WI38 (cell line): ENCODE measurements around the gene COL20A1.

Experiments used
- H3K4me3 ChIP-seq: 2 replicates; pipeline ENCODE4 v1.5.1; 2011; ENCODE audit warnings: low read depth, mild to moderate bottlenecking, control low read depth, low read length
- TF ChIP-seq, protein P1 (sequence below): IDR thresholded peaks from 2 replicates; pipeline ENCODE4 v1.5.1; 2012; ENCODE audit warnings: low read depth, mild to moderate bottlenecking, control low read depth, low read length

Gene COL20A1

DNA sequence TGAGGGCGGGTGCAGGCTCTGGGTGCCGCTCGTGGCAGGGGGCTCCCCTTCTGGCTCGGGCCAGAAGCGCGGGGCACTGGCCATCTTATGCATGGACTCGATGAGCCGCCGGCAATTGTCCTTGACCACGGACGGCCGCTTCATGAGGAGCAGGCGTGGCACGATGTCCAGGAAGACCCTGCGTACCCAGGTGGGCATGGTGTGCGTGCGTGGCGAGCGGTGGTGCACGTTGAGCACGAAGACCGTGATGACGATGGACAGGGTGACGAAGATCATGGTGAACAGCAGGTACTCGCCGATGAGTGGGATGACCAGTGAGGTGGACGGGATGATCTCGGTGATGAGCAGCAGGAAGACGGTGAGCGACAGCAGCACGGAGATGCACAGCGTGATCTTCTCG lies 57.2 kb downstream of the COL20A1 start:
- TF ChIP-seq, protein P1, sequence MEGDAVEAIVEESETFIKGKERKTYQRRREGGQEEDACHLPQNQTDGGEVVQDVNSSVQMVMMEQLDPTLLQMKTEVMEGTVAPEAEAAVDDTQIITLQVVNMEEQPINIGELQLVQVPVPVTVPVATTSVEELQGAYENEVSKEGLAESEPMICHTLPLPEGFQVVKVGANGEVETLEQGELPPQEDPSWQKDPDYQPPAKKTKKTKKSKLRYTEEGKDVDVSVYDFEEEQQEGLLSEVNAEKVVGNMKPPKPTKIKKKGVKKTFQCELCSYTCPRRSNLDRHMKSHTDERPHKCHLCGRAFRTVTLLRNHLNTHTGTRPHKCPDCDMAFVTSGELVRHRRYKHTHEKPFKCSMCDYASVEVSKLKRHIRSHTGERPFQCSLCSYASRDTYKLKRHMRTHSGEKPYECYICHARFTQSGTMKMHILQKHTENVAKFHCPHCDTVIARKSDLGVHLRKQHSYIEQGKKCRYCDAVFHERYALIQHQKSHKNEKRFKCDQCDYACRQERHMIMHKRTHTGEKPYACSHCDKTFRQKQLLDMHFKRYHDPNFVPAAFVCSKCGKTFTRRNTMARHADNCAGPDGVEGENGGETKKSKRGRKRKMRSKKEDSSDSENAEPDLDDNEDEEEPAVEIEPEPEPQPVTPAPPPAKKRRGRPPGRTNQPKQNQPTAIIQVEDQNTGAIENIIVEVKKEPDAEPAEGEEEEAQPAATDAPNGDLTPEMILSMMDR = no peak
- H3K4me3 ChIP-seq = no peak overlapping the region

DNA sequence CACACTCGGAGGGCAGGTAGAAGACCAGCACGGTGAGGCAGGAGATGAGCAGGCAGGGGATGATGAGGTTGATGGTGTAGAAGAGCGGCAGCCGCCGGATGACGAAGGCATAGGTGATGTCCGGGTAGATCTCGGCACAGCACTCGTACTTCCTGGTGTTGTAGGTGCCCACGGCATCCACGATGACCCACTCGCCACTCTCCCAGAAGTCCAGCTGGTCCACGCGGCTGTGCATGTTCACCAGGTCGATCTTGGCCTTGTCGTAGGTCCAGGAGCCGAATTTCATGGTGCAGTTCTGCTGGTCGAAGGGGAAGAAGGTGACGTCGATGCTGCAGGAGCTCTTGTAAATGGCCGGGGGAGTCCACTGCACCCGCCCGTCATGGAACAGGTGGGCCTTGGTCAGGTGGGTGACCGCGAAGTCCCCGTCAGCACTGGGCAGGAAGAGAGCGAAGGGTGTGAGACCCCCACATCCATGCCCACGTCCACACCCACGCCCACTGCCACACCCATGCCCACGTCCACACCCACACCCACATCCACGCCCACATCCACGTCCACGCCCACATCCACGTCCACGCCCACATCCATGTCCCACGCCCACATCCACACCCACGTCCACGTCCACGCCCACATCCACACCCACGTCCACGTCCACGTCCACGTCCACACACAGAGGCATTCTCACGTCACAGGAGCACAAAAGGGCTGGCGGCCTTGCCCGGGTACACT lies 57.8 kb downstream of the COL20A1 start:
- TF ChIP-seq, protein P1 = no peak
- no peak overlapping the region for H3K4me3 ChIP-seq

DNA sequence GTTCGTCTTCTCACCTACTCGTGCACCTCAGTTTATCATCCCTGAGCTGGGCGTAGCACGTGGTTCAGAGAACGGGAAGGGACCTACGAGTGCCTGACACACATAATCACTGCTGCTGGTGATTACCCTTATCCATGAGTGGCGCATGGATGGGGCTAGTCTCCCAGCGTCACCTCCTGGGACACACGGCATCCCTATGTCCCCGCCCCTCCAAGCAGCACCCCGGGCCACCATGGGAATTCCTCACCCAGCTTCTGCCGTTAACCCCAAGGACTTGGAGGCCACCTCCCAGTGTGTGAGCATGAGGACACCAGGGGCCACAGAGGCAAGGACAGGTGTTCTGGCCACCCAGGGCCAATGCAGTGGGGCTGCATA lies 58.3 kb downstream of the COL20A1 start:
- TF ChIP-seq, protein P1 = no peak
- H3K4me3 ChIP-seq = no peak overlapping the region

DNA sequence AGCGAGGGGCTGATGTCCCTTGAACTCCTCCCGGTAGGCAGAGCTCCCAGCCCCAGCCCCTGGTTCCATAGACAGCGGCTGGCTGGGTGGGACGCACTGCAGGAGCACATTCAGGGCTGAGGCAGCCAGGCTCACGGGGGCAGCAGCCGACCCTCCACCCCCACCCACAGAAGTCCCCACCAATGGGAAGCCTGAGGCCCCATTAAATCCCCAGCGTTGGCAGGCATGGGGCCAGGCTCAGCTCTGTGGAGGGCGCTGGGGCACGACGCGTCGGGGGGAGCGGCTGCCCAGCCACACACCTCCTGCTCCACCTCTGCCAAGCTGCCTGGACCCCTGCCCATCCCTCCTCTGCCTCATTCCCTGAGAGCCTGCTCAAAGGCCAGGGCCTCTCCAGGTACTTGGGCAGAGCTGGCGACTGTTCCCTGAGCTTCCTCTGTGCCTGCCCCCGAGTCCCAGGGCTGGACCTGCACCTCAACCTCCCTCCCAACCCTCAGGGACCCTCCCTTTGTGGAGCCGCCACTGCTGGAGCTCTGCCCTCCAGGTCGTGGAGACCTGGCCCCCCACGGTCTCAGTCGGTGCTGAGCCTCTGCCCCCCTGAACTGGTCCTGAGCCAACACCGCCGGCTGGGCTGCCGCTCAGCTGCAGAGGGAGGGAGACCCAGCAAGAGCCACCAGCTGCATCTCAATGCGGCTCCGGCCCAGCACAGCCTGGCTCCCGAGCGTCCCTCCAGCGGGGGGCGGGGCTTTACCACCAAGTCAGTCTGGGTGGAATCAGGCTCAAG lies 59.0 kb downstream of the COL20A1 start:
- TF ChIP-seq, protein P1 = no peak
- no peak overlapping the region for H3K4me3 ChIP-seq

DNA sequence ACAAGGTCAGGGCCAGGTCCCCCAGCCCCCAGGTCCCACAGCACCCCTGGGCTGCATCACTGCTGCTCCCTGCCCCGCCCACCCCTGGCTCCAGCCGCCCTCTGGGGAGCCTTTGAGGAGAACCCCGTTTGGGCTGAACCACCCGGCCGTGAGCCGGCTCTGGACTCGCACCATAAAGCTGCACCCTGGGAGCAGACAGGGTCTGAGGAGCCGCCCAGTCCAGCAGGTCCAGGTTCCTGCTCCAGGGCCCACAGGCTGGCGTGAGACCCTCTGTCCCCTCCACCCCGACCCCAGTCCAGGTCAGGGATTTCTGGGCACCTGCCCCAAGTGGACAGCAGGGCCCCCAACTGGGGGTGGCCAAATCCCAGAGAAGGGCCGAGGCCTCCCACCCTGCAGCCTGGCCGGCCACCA lies 59.8 kb downstream of the COL20A1 start:
- no peak overlapping the region for H3K4me3 ChIP-seq
- TF ChIP-seq, protein P1 = no peak

DNA sequence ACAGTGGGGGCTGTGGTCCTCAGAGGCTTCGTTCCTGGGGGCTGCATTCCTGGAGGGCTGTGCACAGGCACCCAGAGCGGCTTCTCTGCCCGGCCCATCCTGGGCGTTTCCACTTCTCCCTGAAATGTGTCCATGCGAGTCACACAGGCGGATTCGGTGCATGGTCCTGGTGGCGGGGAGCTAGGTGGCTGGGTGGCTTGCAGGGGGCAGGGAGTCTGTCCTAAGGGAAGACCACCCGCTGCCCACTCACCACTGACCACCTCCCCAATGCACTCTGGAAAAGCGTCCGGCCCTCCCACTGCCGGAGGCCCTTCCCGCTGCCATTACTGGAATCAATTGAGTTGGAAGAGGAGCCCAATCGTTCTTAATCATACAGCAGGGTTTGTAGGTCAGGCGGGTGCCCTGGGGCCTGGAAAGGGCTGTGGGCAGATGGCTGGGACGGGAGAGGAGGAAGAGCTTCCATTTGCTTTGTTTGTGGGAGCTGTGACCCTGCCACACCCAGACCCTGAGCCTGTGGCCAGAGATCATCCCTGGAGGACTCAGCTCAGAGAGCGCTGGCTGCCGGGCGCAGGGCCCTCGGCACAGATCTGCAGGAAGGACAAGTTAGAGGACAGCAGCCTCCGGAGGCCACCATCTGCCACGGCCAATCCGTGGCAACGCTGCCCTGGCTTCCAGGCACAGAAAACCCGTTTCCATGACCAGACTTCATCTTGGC lies 61.8 kb downstream of the COL20A1 start:
- H3K4me3 ChIP-seq = no peak overlapping the region
- TF ChIP-seq, protein P1 = no peak
